ENCODE measurements around the gene AGGF1. TPM values are rescaled to one million over a fixed set of nuclear protein-coding genes. Genes with fewer than 3 reads are reported as not detected.

Gene AGGF1
- total RNA-seq, 4 donors from 2014 or later: 16.3 to 23.5 (median 21.3) TPM

- H3K9me3 ChIP-seq: no peaks in the 10 kb centered on the region
- no peaks in the 10 kb centered on the region for H3K27me3 ChIP-seq
- no peak overlapping the region for H3K27ac ChIP-seq
- DNase-seq (ENCODE audit: low spot score in 2 of 2): no peak
- TF ChIP-seq POLR2AphosphoS5 (IDR thresholded peaks at IDR 0.05) (no peak), EP300 (IDR thresholded peaks at IDR 0.05) (no peak), CTCF (IDR thresholded peaks at IDR 0.05) (no peak), POLR2A (IDR thresholded peaks at IDR 0.05) (no peak)
- no peaks in the 10 kb centered on the region for H3K4me1 ChIP-seq
- WGBS: 94% methylated on average over 1 of the region's 1 CpG
- peaks cover 19% of the 10 kb centered on the region for H3K36me3 ChIP-seq
- H3K4me3 ChIP-seq: no peak overlapping the region
Observed at GRCh38 chr5:77066184-77066583, 36.0 kb downstream of the AGGF1 start.

- WGBS: 57% methylated on average over 1 of the region's 1 CpG
- Histone ChIP-seq H3K4me3 (no peak overlapping the region), H3K9me3 (no peaks in the 10 kb centered on the region), H3K27ac (no peak overlapping the region), H3K27me3 (no peaks in the 10 kb centered on the region), H3K36me3 (peaks cover 11% of the 10 kb centered on the region), H3K4me1 (no peaks in the 10 kb centered on the region)
- no peak for DNase-seq (ENCODE audit: low spot score in 2 of 2)
- TF ChIP-seq POLR2AphosphoS5 (IDR thresholded peaks at IDR 0.05) (no peak), POLR2A (IDR thresholded peaks at IDR 0.05) (no peak), EP300 (IDR thresholded peaks at IDR 0.05) (no peak), CTCF (IDR thresholded peaks at IDR 0.05) (no peak)
Observed at GRCh38 chr5:77066823-77067442, 36.7 kb downstream of the AGGF1 start.

- Histone ChIP-seq H3K4me1 (peaks cover 9% of the 10 kb centered on the region), H3K9me3 (no peaks in the 10 kb centered on the region), H3K36me3 (no peaks in the 10 kb centered on the region), H3K27me3 (no peaks in the 10 kb centered on the region), H3K27ac (no peak overlapping the region), H3K4me3 (no peak overlapping the region)
- 77% methylated on average over 2 of the region's 2 CpGs for WGBS
- DNase-seq (ENCODE audit: low spot score in 2 of 2): no peak
- TF ChIP-seq POLR2AphosphoS5 (IDR thresholded peaks at IDR 0.05) (no peak), EP300 (IDR thresholded peaks at IDR 0.05) (no peak), POLR2A (IDR thresholded peaks at IDR 0.05) (no peak), CTCF (IDR thresholded peaks at IDR 0.05) (no peak)
Observed at GRCh38 chr5:77073667-77074066, 43.5 kb downstream of the AGGF1 start.

- Histone ChIP-seq H3K27ac (no peak overlapping the region), H3K9me3 (no peaks in the 10 kb centered on the region), H3K4me1 (peaks cover 9% of the 10 kb centered on the region), H3K36me3 (no peaks in the 10 kb centered on the region), H3K4me3 (no peak overlapping the region), H3K27me3 (no peaks in the 10 kb centered on the region)
- WGBS: 94% methylated on average over 4 of the region's 4 CpGs
- DNase-seq (ENCODE audit: low spot score in 2 of 2): no peak
- TF ChIP-seq POLR2A (IDR thresholded peaks at IDR 0.05) (no peak), CTCF (IDR thresholded peaks at IDR 0.05) (no peak), EP300 (IDR thresholded peaks at IDR 0.05) (no peak), POLR2AphosphoS5 (IDR thresholded peaks at IDR 0.05) (no peak)
Observed at GRCh38 chr5:77074745-77075144, 44.5 kb downstream of the AGGF1 start.

- WGBS: no CpG with 5 or more reads among the region's 105 CpGs
- Histone ChIP-seq H3K4me1 (peaks cover 9% of the 10 kb centered on the region), H3K9me3 (no peaks in the 10 kb centered on the region), H3K4me3 (peak overlapping the region; percentile 65), H3K36me3 (no peaks in the 10 kb centered on the region), H3K27me3 (no peaks in the 10 kb centered on the region), H3K27ac (peak overlapping the region; percentile 56)
- peak in 1 of 2 donors; percentile 67 for DNase-seq (ENCODE audit: low spot score in 2 of 2)
- no peak for TF ChIP-seq POLR2A (IDR thresholded peaks at IDR 0.05)
- peak; percentile 23 to 58 for TF ChIP-seq CTCF (IDR thresholded peaks at IDR 0.05)
Observed at GRCh38 chr5:77076961-77077828, 47.0 kb downstream of the AGGF1 start.

Data from suprapubic skin (tissue), 4 donors.